HG02678 (cell line): ENCODE data around the gene BHLHE23.
"Not testable (repeated sequence)": the region's sequence is repeated elsewhere in the genome, so short reads cannot be mapped to it uniquely, and the experiment has no call there.

Experiments
- ATAC-seq: cut with Tn5 transposase; IDR thresholded peaks from one replicate; pipeline ENCODE4 v1.9.1; 2021; ENCODE audit warnings: mild to moderate bottlenecking, moderate library complexity; ENCODE audit not compliant: unreplicated experiment

BHLHE23 gene

GRCh38 chr20:62962891-62963613 lies 43.7 kb downstream of the BHLHE23 start:
- no peak for ATAC-seq

- no peak for ATAC-seq
Measured at GRCh38 chr20:62962221-62962879, 44.4 kb downstream of the BHLHE23 start.

GRCh38 chr20:62961799-62962198 lies 45.0 kb downstream of the BHLHE23 start:
- no peak for ATAC-seq

GRCh38 chr20:62961310-62961783 lies 45.4 kb downstream of the BHLHE23 start:
- no peak for ATAC-seq

GRCh38 chr20:62960446-62961309 lies 46.1 kb downstream of the BHLHE23 start:
- not testable (repeated sequence) for ATAC-seq

- ATAC-seq, result no peak
Measured at GRCh38 chr20:62959998-62960436, 46.7 kb downstream of the BHLHE23 start.

GRCh38 chr20:62959101-62959971 lies 47.4 kb downstream of the BHLHE23 start:
- ATAC-seq, result no peak

GRCh38 chr20:62958388-62959100 lies 48.2 kb downstream of the BHLHE23 start:
- ATAC-seq, result no peak

GRCh38 chr20:62957136-62958117 lies 49.3 kb downstream of the BHLHE23 start:
- ATAC-seq, result no peak

- no peak for ATAC-seq
Measured at GRCh38 chr20:62956387-62957135, 50.2 kb downstream of the BHLHE23 start.
